Measurements from ENCODE around the gene DDTL. TPM values are rescaled to one million over a fixed set of nuclear protein-coding genes. Genes with fewer than 3 reads are reported as not detected.

The DDTL gene
- total RNA-seq, 1 experiment from 2014 or later = 6.0 TPM

DNA sequence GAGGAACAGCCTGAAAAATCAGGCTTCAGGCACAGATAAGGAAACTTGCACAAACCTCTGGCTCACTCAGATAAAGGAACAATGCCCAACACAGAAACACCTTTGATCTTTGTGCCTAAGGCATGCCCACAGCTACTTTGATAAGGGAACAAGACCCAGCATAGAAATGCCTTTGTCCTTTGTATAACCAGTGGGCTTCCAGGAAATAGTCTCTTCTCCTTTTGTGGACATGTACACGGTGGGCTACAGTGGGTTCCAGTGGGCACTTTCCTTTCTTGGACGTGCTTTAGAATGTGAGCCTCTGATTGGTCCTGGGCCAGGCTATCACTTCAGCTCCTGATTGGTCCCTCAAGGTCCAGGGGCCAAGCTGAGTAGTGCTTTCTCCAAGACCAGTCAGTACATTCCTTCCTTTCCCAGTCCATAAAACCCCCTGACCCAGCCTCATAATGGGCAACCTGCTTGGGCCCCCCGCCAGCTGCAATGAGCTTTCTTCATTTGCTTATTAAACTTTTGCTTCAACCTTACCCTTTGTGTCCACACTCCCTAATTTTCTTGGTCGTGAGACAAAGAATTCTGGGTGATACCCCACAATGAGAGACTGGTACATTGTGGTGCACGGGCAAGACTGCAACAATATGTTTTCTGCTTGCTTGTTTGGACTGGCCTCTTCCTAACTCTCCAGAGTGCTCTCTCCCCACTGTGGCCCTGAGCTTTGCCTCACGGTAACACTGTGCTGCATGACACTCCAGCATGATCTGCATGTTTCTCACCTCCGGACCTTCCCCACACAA lies 42.7 kb downstream of the DDTL start:
- DNase-seq = peak; percentile 36
- Histone ChIP-seq H3K79me2 (ENCODE audit: low read length) (peaks cover 25% of the 10 kb centered on the region), H3K4me1 (ENCODE audit: low read length) (peaks cover 18% of the 10 kb centered on the region), H3K9ac (ENCODE audit: low read length) (no peak overlapping the region), H3K9me3 (ENCODE audit: low read length) (no peaks in the 10 kb centered on the region), H3K27ac (ENCODE audit: low read length) (no peak overlapping the region), H3K9me2 (replicated peaks; ENCODE audit: insufficient read depth, low read length) (no peaks in the 10 kb centered on the region), H3K4me3 (ENCODE audit: low read length) (no peak overlapping the region), H3K27me3 (ENCODE audit: low read length) (no peaks in the 10 kb centered on the region; the same call in 1 of the 2 replicates), H3K4me2 (ENCODE audit: low read depth, low read length, poor library complexity, severe bottlenecking) (no peak overlapping the region), H3K36me3 (ENCODE audit: insufficient read depth, low read length) (no peaks in the 10 kb centered on the region), H2AFZ (ENCODE audit: low read length) (no peak overlapping the region), H4K20me1 (ENCODE audit: insufficient read depth, low read depth, low read length) (no peaks in the 10 kb centered on the region)

DNA sequence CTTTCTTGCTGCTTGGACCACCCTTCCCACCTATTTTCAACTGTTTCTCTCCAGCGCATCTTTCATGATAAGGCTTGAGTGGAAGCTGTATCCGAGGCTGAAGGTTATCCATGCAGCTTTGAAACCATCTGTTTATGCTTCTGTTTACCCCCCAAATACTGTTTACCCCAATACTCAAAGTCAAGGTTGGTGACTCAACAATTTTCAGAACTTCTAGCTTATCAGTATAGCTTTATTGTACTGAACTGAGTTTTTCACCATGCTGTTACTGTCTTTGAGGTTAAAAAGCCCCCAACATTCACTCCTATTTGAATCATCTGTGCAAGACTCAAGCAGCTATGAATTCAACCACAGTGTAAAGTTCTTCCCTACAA lies 43.3 kb downstream of the DDTL start:
- no peak overlapping the region for H3K4me2 ChIP-seq (ENCODE audit: low read depth, low read length, poor library complexity, severe bottlenecking)
- H3K79me2 ChIP-seq (ENCODE audit: low read length) = peaks cover 30% of the 10 kb centered on the region

DNA sequence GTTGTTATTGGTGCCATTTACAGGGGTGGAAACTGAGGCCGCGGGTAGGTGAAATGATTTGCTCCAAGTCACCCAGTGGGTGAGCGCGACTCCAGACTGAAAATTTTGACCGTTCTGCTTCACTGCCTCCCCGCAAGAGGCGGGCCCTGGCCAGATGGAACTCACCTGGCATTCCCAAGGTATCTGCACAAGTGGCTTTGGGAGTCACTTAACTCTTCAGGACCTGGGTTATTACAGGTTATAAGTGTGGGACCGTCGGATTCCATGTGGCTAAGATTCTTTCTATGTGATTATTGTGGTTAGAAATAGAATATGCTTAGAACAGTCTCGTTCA lies 45.0 kb downstream of the DDTL start:
- Histone ChIP-seq H3K79me2 (ENCODE audit: low read length) (peaks cover 42% of the 10 kb centered on the region), H3K4me3 (ENCODE audit: low read length) (peak overlapping the region; percentile 99), H2AFZ (ENCODE audit: low read length) (peak overlapping the region; percentile 79), H3K4me1 (ENCODE audit: low read length) (peaks cover 18% of the 10 kb centered on the region), H3K36me3 (ENCODE audit: insufficient read depth, low read length) (no peaks in the 10 kb centered on the region), H3K9me3 (ENCODE audit: low read length) (peaks cover 6% of the 10 kb centered on the region), H3K4me2 (ENCODE audit: low read depth, low read length, poor library complexity, severe bottlenecking) (peak overlapping the region; percentile 97), H3K27me3 (ENCODE audit: low read length) (no peaks in the 10 kb centered on the region; the same call in 1 of the 2 replicates), H3K27ac (ENCODE audit: low read length) (no peak overlapping the region), H4K20me1 (ENCODE audit: insufficient read depth, low read depth, low read length) (no peaks in the 10 kb centered on the region), H3K9me2 (replicated peaks; ENCODE audit: insufficient read depth, low read length) (no peaks in the 10 kb centered on the region), H3K9ac (ENCODE audit: low read length) (peak overlapping the region; percentile 80)
- DNase-seq = no peak

More for the DNA sequence above, 43.3 kb downstream of the DDTL start:
- Histone ChIP-seq H3K4me3 (ENCODE audit: low read length) (no peak overlapping the region), H3K27me3 (ENCODE audit: low read length) (no peaks in the 10 kb centered on the region; the same call in 1 of the 2 replicates), H3K4me1 (ENCODE audit: low read length) (peaks cover 18% of the 10 kb centered on the region), H3K27ac (ENCODE audit: low read length) (no peak overlapping the region), H4K20me1 (ENCODE audit: insufficient read depth, low read depth, low read length) (no peaks in the 10 kb centered on the region), H3K36me3 (ENCODE audit: insufficient read depth, low read length) (no peaks in the 10 kb centered on the region), H3K9ac (ENCODE audit: low read length) (no peak overlapping the region), H2AFZ (ENCODE audit: low read length) (no peak overlapping the region), H3K9me3 (ENCODE audit: low read length) (no peaks in the 10 kb centered on the region), H3K9me2 (replicated peaks; ENCODE audit: insufficient read depth, low read length) (no peaks in the 10 kb centered on the region)
- DNase-seq = peak; percentile 33

DNA sequence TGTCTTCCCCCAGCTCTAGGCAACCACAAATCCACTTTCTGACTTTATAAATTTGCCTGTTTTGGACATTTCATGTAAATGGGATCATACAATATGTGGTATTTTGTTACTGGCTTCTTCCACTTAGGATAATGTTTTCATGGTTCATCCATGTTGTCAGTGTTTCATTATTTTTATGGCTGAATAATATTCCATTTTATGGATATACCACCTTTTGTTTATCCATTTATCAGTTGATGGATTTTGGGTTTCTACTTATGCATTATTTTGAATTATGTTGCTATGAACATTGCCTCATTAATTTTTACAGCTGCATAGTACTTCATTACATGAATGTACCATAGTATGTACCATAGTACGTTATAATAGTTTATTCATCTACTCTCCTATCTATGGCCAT lies 49.5 kb downstream of the DDTL start:
- H3K4me3 ChIP-seq (ENCODE audit: low read length) = no peak overlapping the region
- H2AFZ ChIP-seq (ENCODE audit: low read length) = no peak overlapping the region
- no peaks in the 10 kb centered on the region for H4K20me1 ChIP-seq (ENCODE audit: insufficient read depth, low read depth, low read length)
- no peaks in the 10 kb centered on the region for H3K27me3 ChIP-seq (ENCODE audit: low read length)
- DNase-seq = no peak
- H3K4me1 ChIP-seq (ENCODE audit: low read length) = peaks cover 12% of the 10 kb centered on the region
- H3K27ac ChIP-seq (ENCODE audit: low read length) = no peak overlapping the region
- no peaks in the 10 kb centered on the region for H3K36me3 ChIP-seq (ENCODE audit: insufficient read depth, low read length)
- peaks cover 60% of the 10 kb centered on the region for H3K79me2 ChIP-seq (ENCODE audit: low read length)
- H3K9ac ChIP-seq (ENCODE audit: low read length) = no peak overlapping the region
- H3K9me2 ChIP-seq (replicated peaks; ENCODE audit: insufficient read depth, low read length) = no peaks in the 10 kb centered on the region
- no peak overlapping the region for H3K4me2 ChIP-seq (ENCODE audit: low read depth, low read length, poor library complexity, severe bottlenecking)
- peaks cover 6% of the 10 kb centered on the region for H3K9me3 ChIP-seq (ENCODE audit: low read length)

DNA sequence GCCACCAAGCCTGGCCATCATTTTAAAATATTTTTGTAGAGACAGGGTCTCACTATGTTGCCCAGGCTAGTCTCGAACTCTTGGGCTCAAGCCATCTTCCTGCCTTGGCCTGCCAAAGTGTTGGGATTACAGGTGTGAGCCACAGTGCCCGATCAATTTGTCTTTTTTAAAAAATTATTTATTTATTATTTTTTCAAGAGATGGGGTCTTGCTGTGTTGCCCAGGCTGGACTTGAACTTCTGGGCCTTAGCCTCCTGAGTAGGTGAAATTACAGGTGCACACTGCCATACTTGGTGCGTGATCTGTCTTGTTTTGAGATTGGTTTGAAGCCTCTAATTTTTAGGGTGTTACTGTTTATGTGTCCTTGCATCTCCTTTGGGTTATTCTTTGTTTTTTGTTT lies 54.6 kb downstream of the DDTL start:
- H3K9ac ChIP-seq (ENCODE audit: low read length) = no peak overlapping the region
- no peaks in the 10 kb centered on the region for H3K27me3 ChIP-seq (ENCODE audit: low read length)
- H3K4me3 ChIP-seq (ENCODE audit: low read length) = no peak overlapping the region
- no peak overlapping the region for H3K4me2 ChIP-seq (ENCODE audit: low read depth, low read length, poor library complexity, severe bottlenecking)
- peaks cover 34% of the 10 kb centered on the region for H3K79me2 ChIP-seq (ENCODE audit: low read length)
- H3K27ac ChIP-seq (ENCODE audit: low read length) = no peak overlapping the region
- no peaks in the 10 kb centered on the region for H3K9me2 ChIP-seq (replicated peaks; ENCODE audit: insufficient read depth, low read length)
- no peaks in the 10 kb centered on the region for H4K20me1 ChIP-seq (ENCODE audit: insufficient read depth, low read depth, low read length)
- H3K9me3 ChIP-seq (ENCODE audit: low read length) = peaks cover 1% of the 10 kb centered on the region
- H2AFZ ChIP-seq (ENCODE audit: low read length) = no peak overlapping the region
- no peaks in the 10 kb centered on the region for H3K4me1 ChIP-seq (ENCODE audit: low read length)
- H3K36me3 ChIP-seq (ENCODE audit: insufficient read depth, low read length) = no peaks in the 10 kb centered on the region; the same call in 1 of the 2 replicates
- peak; percentile 29 for DNase-seq

Other genes starting within 250 kb of the DDTL start
- 8.5 and 12.0 TPM in 2 replicates for gene ZNF70, start 215.8 kb upstream of the DDTL start, total RNA-seq (2014; rRNA removed; shearing (Covaris generic); ENCODE audit: low replicate concordance)
- gene VPREB3, start 212.5 kb upstream of the DDTL start, total RNA-seq (2014; rRNA removed; shearing (Covaris generic); ENCODE audit: low replicate concordance) = 321 and 642 TPM in 2 replicates
- gene C22orf15, start 203.9 kb upstream of the DDTL start, total RNA-seq (2014; rRNA removed; shearing (Covaris generic); ENCODE audit: low replicate concordance) = not detected in 2 replicates
- 115 and 220 TPM in 2 replicates for gene CHCHD10, start 198.9 kb upstream of the DDTL start, total RNA-seq (2014; rRNA removed; shearing (Covaris generic); ENCODE audit: low replicate concordance)
- gene MMP11, start 194.0 kb upstream of the DDTL start, total RNA-seq (2014; rRNA removed; shearing (Covaris generic); ENCODE audit: low replicate concordance) = 48.2 and 84.2 TPM in 2 replicates
- gene SMARCB1, start 179.9 kb upstream of the DDTL start, total RNA-seq (2014; rRNA removed; shearing (Covaris generic); ENCODE audit: low replicate concordance) = 400 and 531 TPM in 2 replicates
- gene DERL3, start 127.9 kb upstream of the DDTL start, total RNA-seq (2014; rRNA removed; shearing (Covaris generic); ENCODE audit: low replicate concordance) = 16.3 and 21.7 TPM in 2 replicates
- gene SLC2A11, start 109.0 kb upstream of the DDTL start, total RNA-seq (2014; rRNA removed; shearing (Covaris generic); ENCODE audit: low replicate concordance) = 30.3 and 45.6 TPM in 2 replicates
- 1,081 and 1,189 TPM in 2 replicates for gene MIF, start 72.5 kb upstream of the DDTL start, total RNA-seq (2014; rRNA removed; shearing (Covaris generic); ENCODE audit: low replicate concordance)
- gene GSTT2B, start 5.7 kb upstream of the DDTL start, total RNA-seq (2014; rRNA removed; shearing (Covaris generic); ENCODE audit: low replicate concordance) = not detected in 2 replicates
- 372 and 428 TPM in 2 replicates for gene DDT, start 7.6 kb downstream of the DDTL start, total RNA-seq (2014; rRNA removed; shearing (Covaris generic); ENCODE audit: low replicate concordance)
- not detected in 2 replicates for gene GSTT2, start 13.2 kb downstream of the DDTL start, total RNA-seq (2014; rRNA removed; shearing (Covaris generic); ENCODE audit: low replicate concordance)
- gene GSTT4, start 38.6 kb downstream of the DDTL start, total RNA-seq (2014; rRNA removed; shearing (Covaris generic); ENCODE audit: low replicate concordance) = not detected in 2 replicates
- gene CABIN1, start 44.4 kb downstream of the DDTL start, total RNA-seq (2014; rRNA removed; shearing (Covaris generic); ENCODE audit: low replicate concordance) = 56.7 and 97.0 TPM in 2 replicates
- gene SUSD2, start 214.6 kb downstream of the DDTL start, total RNA-seq (2014; rRNA removed; shearing (Covaris generic); ENCODE audit: low replicate concordance) = 0.14 and 0.26 TPM in 2 replicates

All from Karpas-422 (cell line).